OCI-LY1 (cell line): ENCODE measurements around the gene FBLN2.

ENCODE experiments used
- CTCF ChIP-seq: fragments of 200-600 bp; sonication (generic), shearing (Covaris generic); IDR thresholded peaks from 2 replicates; pipeline ENCODE4 v1.5.1; 2017; ENCODE audit warnings: mild to moderate bottlenecking, antibody characterized with exemption, low read length, moderate library complexity, mixed read lengths
- EZH2 ChIP-seq: fragments of 200-600 bp; sonication (generic), shearing (Covaris generic); IDR thresholded peaks from 2 replicates; pipeline ENCODE4 v1.8.0; 2017; ENCODE audit warnings: borderline replicate concordance, mixed run types, mild to moderate bottlenecking, antibody characterized with exemption, low read length, moderate library complexity, mixed read lengths

- no peak for TF ChIP-seq CTCF
- TF ChIP-seq EZH2, result no peak
These were observed 72.7 kb downstream of the FBLN2 start for GRCh38 chr3:13621381-13622221.
